Neutrophil (primary cell): ENCODE measurements around the gene TGM6.
"Not testable (repeated sequence)": the region's sequence is repeated elsewhere in the genome, so short reads cannot be mapped to it uniquely, and the experiment has no call there.

Experiments used
- H3K27ac ChIP-seq: fragments of 200-600 bp; sonication (generic); 2 replicates; pipeline ENCODE4 v1.5.1; 2016; ENCODE audit warnings: mild to moderate bottlenecking, moderate library complexity
- H3K27me3 ChIP-seq: fragments of 200-600 bp; sonication (generic); 2 replicates; pipeline ENCODE4 v1.6.0; 2016; ENCODE audit warnings: mild to moderate bottlenecking
- H3K36me3 ChIP-seq: fragments of 200-600 bp; sonication (generic); 2 replicates; pipeline ENCODE4 v1.5.1; 2017
- H3K4me1 ChIP-seq, 2 experiments: fragments of 200-600 bp in 1 of 2; sonication (generic) in 1 of 2; 1 replicate in 1 of 2; 2 replicates in 1 of 2; pipeline versions ENCODE4 v1.5.1 to v1.6.1; 2013 to 2016; ENCODE audit warnings: low read depth in 1 of 2, low read length in 1 of 2, mild to moderate bottlenecking in 1 of 2, moderate library complexity in 1 of 2; ENCODE audit not compliant: control insufficient read depth in 1 of 2, insufficient read depth in 1 of 2
- H3K4me3 ChIP-seq, 2 experiments: fragments of 200-600 bp in 1 of 2; sonication (generic) in 1 of 2; 1 replicate in 1 of 2; 2 replicates in 1 of 2; pipeline ENCODE4 v1.5.1; 2013 to 2016; ENCODE audit warnings: low read depth in 1 of 2, low read length in 1 of 2, mild to moderate bottlenecking in 1 of 2, moderate library complexity in 1 of 2
- H3K9me3 ChIP-seq: fragments of 200-600 bp; sonication (generic); 2 replicates; pipeline ENCODE4 v1.5.1; 2016
- CTCF ChIP-seq: fragments of 200-600 bp; sonication (generic); IDR thresholded peaks from 2 replicates; pipeline ENCODE4 v1.5.1; 2016; ENCODE audit warnings: antibody characterized with exemption

The TGM6 gene

GRCh38 chr20:2402271-2402980 is 21.7 kb downstream of the TGM6 start:
- H3K27me3 ChIP-seq: peaks cover 17% of the 10 kb centered on the region
- H3K9me3 ChIP-seq: no peaks in the 10 kb centered on the region
- no peak overlapping the region for H3K27ac ChIP-seq
- no peak for TF ChIP-seq CTCF
- no peaks in the 10 kb centered on the region for H3K36me3 ChIP-seq
- H3K4me1 ChIP-seq: no peaks in the 10 kb centered on the region
- no peak overlapping the region for H3K4me3 ChIP-seq

GRCh38 chr20:2403291-2404052 is 22.8 kb downstream of the TGM6 start:
- Histone ChIP-seq H3K27me3 (peaks cover 27% of the 10 kb centered on the region), H3K36me3 (no peaks in the 10 kb centered on the region), H3K27ac (no peak overlapping the region), H3K4me3 (no peak overlapping the region), H3K4me1 (no peaks in the 10 kb centered on the region), H3K9me3 (no peaks in the 10 kb centered on the region)
- no peak for TF ChIP-seq CTCF

- Histone ChIP-seq H3K27me3 (peaks cover 46% of the 10 kb centered on the region), H3K4me3 (no peak overlapping the region), H3K4me1 (no peaks in the 10 kb centered on the region), H3K27ac (no peak overlapping the region), H3K36me3 (no peaks in the 10 kb centered on the region), H3K9me3 (no peaks in the 10 kb centered on the region)
- no peak for TF ChIP-seq CTCF
Measured at GRCh38 chr20:2405693-2406065, 25.0 kb downstream of the TGM6 start.

- H3K9me3 ChIP-seq, H3K4me3 ChIP-seq, H3K27ac ChIP-seq, H3K4me1 ChIP-seq, H3K36me3 ChIP-seq: not testable (repeated sequence)
- H3K27me3 ChIP-seq: peaks cover 63% of the 10 kb centered on the region
Measured at GRCh38 chr20:2407355-2407754, 26.7 kb downstream of the TGM6 start.

GRCh38 chr20:2408111-2408510 is 27.4 kb downstream of the TGM6 start:
- H3K27ac ChIP-seq: no peak overlapping the region
- H3K27me3 ChIP-seq: peaks cover 70% of the 10 kb centered on the region
- TF ChIP-seq CTCF: no peak
- no peaks in the 10 kb centered on the region for H3K4me1 ChIP-seq
- H3K9me3 ChIP-seq: no peaks in the 10 kb centered on the region
- H3K4me3 ChIP-seq: no peak overlapping the region
- no peaks in the 10 kb centered on the region for H3K36me3 ChIP-seq

- H3K9me3 ChIP-seq: no peaks in the 10 kb centered on the region
- H3K4me3 ChIP-seq: no peak overlapping the region
- H3K36me3 ChIP-seq: no peaks in the 10 kb centered on the region
- TF ChIP-seq CTCF: no peak
- H3K27ac ChIP-seq: no peak overlapping the region
- H3K4me1 ChIP-seq: no peaks in the 10 kb centered on the region
- peaks cover 94% of the 10 kb centered on the region for H3K27me3 ChIP-seq
Measured at GRCh38 chr20:2416541-2417212, 36.0 kb downstream of the TGM6 start.
